Measurements from ENCODE around the gene ELP5.

ELP5 gene

DNA sequence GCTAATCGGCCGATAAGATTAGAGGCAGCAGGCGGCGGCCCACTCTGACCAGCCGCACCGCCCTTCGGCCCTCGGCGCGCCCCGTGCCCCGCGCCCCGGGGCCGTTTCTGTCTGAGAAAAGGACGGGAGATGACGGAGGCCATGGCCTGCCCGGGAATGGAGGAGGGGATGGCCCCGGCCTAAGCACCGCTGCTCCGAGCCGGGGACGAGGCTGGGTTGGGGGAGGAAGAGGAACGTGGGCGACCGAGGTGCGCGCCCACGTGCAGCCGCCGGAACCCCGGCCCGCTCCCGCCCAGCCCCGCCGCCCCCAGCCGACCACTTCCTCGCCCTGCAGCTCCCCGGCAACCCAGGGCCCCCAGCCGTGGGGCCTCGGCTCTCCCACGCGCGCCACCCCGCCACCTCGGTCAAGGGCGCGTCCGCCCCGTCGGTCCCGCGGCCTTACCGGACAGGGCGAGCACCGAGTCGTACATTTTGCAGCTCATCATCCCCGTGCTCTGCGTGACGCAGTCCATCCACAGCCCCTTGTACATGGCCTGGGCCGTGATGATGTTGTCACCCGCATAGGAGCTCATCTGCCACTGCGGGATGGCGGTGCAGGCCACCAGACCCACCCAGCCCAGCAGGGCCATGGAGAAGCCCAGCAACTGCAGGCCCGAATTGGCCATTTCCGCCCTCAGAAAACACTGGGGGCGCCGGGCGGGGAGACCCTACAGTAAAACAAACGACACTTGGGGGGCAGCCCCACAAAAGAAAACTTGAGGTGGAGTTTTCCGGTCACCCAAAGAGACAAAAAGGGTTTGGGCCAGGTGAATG is 9.6 kb downstream of the ELP5 start:
- TF ChIP-seq, protein P1, sequence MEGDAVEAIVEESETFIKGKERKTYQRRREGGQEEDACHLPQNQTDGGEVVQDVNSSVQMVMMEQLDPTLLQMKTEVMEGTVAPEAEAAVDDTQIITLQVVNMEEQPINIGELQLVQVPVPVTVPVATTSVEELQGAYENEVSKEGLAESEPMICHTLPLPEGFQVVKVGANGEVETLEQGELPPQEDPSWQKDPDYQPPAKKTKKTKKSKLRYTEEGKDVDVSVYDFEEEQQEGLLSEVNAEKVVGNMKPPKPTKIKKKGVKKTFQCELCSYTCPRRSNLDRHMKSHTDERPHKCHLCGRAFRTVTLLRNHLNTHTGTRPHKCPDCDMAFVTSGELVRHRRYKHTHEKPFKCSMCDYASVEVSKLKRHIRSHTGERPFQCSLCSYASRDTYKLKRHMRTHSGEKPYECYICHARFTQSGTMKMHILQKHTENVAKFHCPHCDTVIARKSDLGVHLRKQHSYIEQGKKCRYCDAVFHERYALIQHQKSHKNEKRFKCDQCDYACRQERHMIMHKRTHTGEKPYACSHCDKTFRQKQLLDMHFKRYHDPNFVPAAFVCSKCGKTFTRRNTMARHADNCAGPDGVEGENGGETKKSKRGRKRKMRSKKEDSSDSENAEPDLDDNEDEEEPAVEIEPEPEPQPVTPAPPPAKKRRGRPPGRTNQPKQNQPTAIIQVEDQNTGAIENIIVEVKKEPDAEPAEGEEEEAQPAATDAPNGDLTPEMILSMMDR (conservative IDR thresholded peaks at IDR 0.05; ENCODE audit: low read length), result no peak
- no peak for TF ChIP-seq EZH2phosphoT487 (IDR thresholded peaks at IDR 0.05; ENCODE audit: borderline replicate concordance)
- Histone ChIP-seq H3K79me2 (ENCODE audit: insufficient read depth, low read length) (no peaks in the 10 kb centered on the region), H3F3A (ENCODE audit: low read depth) (no peaks in the 10 kb centered on the region), H3K9ac (ENCODE audit: low read depth, low read length, poor library complexity, severe bottlenecking) (no peak overlapping the region), H3K9me2 (replicated peaks; ENCODE audit: low read depth, low read length) (no peaks in the 10 kb centered on the region), H2AFZ (ENCODE audit: low read length) (no peak overlapping the region), H3K4me2 (ENCODE audit: low read depth, low read length, poor library complexity, severe bottlenecking) (no peak overlapping the region), H3K9me3 (ENCODE audit: insufficient read depth, low read depth, low read length) (no peaks in the 10 kb centered on the region), H3K36me3 (ENCODE audit: insufficient read depth, low read length) (peaks cover 19% of the 10 kb centered on the region; the same call in 1 of the 2 replicates), H3K27me3 (ENCODE audit: insufficient read depth, low read length, poor library complexity, severe bottlenecking) (no peaks in the 10 kb centered on the region), H3K4me3 (ENCODE audit: low read length, poor library complexity, severe bottlenecking) (no peak overlapping the region), H4K20me1 (ENCODE audit: insufficient read depth, low read length, poor library complexity, severe bottlenecking) (no peaks in the 10 kb centered on the region), H3K4me1 (ENCODE audit: insufficient read depth, low read length, poor library complexity, severe bottlenecking) (no peaks in the 10 kb centered on the region)

DNA sequence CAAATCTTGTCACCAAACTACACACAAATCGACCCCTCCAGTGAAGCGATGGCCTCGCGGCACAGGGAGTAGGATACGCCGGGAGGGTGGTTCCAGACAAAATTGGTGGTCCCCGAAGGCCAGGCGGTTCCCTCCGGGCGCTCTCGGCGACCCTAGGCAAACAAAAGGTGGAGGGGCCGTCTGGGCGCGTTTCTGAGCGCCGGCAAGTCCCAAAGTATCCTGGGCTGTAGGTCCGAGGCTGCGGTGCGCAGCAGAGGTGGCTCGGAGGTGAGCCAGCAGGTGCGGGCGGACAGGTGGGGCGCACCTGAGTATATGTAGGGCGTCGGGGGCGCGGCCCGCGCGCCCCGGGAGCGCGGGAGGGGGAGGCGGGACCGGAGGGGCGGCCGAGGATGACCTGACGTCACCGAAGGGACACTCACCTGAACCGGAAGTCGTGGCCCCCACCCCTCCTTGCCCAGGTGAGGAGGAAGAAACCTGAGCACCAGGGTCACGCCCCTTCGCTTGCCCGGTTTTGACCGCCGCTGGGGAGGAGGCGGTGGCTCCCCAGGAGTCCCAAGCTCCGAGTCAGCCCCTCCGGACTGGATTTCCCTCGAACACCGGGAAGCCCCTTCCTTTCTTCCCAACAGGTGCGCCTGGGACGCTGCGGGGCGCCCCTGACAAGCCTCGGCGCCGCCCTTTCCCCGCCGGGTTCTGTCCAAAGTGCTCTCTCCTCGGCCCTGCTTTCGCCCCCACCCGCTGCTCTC is 10.3 kb downstream of the ELP5 start, which contains the start of gene CLDN7:
TSS of gene CLDN7 (minus strand) at position 287 of the 743 bp plus-strand sequence. CDS start 435 bp downstream, outside the sequence.
- Histone ChIP-seq H3K9ac (ENCODE audit: low read depth, low read length, poor library complexity, severe bottlenecking) (no peak within 1 kb of the TSS), H2AFZ (ENCODE audit: low read length) (no peak within 1 kb of the TSS; the same call in 1 of the 2 replicates), H3K4me3 (ENCODE audit: low read length, poor library complexity, severe bottlenecking) (no peak within 1 kb of the TSS), H3K9me2 (replicated peaks; ENCODE audit: low read depth, low read length) (no peaks in the 10 kb centered on the region), H4K20me1 (ENCODE audit: insufficient read depth, low read length, poor library complexity, severe bottlenecking) (no peaks in the 10 kb centered on the region), H3F3A (ENCODE audit: low read depth) (no peaks in the 10 kb centered on the region), H3K9me3 (ENCODE audit: insufficient read depth, low read depth, low read length) (no peaks in the 10 kb centered on the region), H3K27me3 (ENCODE audit: insufficient read depth, low read length, poor library complexity, severe bottlenecking) (no peaks in the 10 kb centered on the region), H3K36me3 (ENCODE audit: insufficient read depth, low read length) (peaks cover 12% of the 10 kb centered on the region; the same call in 1 of the 2 replicates), H3K79me2 (ENCODE audit: insufficient read depth, low read length) (no peaks in the 10 kb centered on the region), H3K4me1 (ENCODE audit: insufficient read depth, low read length, poor library complexity, severe bottlenecking) (no peaks in the 10 kb centered on the region), H3K4me2 (ENCODE audit: low read depth, low read length, poor library complexity, severe bottlenecking) (no peak within 1 kb of the TSS)
- TF ChIP-seq EZH2phosphoT487 (IDR thresholded peaks at IDR 0.05; ENCODE audit: borderline replicate concordance), result no peak
- TF ChIP-seq, protein P1 (conservative IDR thresholded peaks at IDR 0.05; ENCODE audit: low read length), result no peak

DNA sequence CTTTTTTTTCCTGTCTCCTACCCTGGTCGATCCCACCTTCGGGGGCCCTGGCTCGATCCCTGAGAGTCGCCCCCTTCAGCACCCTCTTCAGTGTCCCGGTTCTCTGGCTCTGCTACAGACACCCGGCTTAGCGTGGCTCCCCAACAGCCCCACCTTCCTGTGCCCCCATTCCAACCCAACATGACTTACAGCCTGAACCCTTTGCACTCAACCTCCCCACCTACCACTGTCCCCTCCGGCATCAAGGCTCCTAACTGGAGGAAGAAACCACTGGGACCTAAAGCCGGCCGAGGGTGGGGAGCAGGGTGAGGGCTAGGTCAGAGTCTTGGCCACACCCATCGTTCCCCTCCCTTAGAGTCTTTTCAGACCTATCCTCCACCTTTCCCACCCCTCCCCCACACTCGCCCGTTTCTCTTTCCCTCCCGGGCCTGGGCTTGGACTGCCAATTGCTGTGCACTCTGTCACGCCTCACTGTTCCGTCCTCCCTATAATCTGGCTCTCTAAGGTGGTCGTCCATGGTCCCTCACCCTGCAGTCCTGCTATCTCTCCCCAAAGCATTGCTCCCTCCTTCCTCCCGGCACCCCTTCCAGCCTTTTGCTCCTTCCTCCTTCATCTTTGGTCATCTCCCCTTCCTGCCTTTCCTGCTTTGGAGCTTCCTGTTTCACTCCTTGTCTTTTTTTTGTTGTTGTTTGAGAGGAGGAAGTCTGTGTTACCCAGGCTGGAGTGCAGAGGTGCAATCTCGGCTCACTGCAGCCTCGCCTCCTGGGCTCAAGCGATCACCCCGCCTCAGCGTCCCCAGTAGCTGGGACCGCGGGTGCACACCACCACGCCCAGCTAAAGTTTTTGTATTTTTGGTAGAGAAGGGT is 11.2 kb downstream of the ELP5 start:
- H3F3A ChIP-seq (ENCODE audit: low read depth), result no peaks in the 10 kb centered on the region
- no peaks in the 10 kb centered on the region for H3K27me3 ChIP-seq (ENCODE audit: insufficient read depth, low read length, poor library complexity, severe bottlenecking)
- H4K20me1 ChIP-seq (ENCODE audit: insufficient read depth, low read length, poor library complexity, severe bottlenecking), result no peaks in the 10 kb centered on the region
- no peak overlapping the region for H3K4me2 ChIP-seq (ENCODE audit: low read depth, low read length, poor library complexity, severe bottlenecking)
- no peaks in the 10 kb centered on the region for H3K4me1 ChIP-seq (ENCODE audit: insufficient read depth, low read length, poor library complexity, severe bottlenecking)
- no peak overlapping the region for H3K4me3 ChIP-seq (ENCODE audit: low read length, poor library complexity, severe bottlenecking)
- no peak for TF ChIP-seq EZH2phosphoT487 (IDR thresholded peaks at IDR 0.05; ENCODE audit: borderline replicate concordance)
- TF ChIP-seq, protein P1 (conservative IDR thresholded peaks at IDR 0.05; ENCODE audit: low read length), result no peak
- H3K79me2 ChIP-seq (ENCODE audit: insufficient read depth, low read length), result no peaks in the 10 kb centered on the region
- H3K36me3 ChIP-seq (ENCODE audit: insufficient read depth, low read length), result peaks cover 11% of the 10 kb centered on the region; the same call in 1 of the 2 replicates
- H2AFZ ChIP-seq (ENCODE audit: low read length), result no peak overlapping the region; the same call in 1 of the 2 replicates
- H3K9ac ChIP-seq (ENCODE audit: low read depth, low read length, poor library complexity, severe bottlenecking), result no peak overlapping the region
- H3K9me2 ChIP-seq (replicated peaks; ENCODE audit: low read depth, low read length), result no peaks in the 10 kb centered on the region
- H3K9me3 ChIP-seq (ENCODE audit: insufficient read depth, low read depth, low read length), result no peaks in the 10 kb centered on the region

Measured in Loucy (cell line).